Measurements from ENCODE around the gene ARSG.

The ARSG gene

GRCh38 chr17:68289473-68289872 lies 1.8 kb upstream of the ARSG start:
- no peak overlapping the region for H3K4me3 ChIP-seq (replicated peaks; ENCODE audit: low read depth, low read length)
- no peak for DNase-seq (ENCODE audit: extremely low read depth, low read depth)
- no peak for TF ChIP-seq CTCF (IDR thresholded peaks at IDR 0.05; ENCODE audit: low read depth, low read length, missing control alignments)

- peak overlapping the region; percentile 58 for H3K4me3 ChIP-seq (replicated peaks; ENCODE audit: low read depth, low read length)
Measured at GRCh38 chr17:68289936-68290267, 1.4 kb upstream of the ARSG start.

GRCh38 chr17:68290268-68290954 lies 884 bp upstream of the ARSG start:
- no peak for DNase-seq (ENCODE audit: extremely low read depth, low read depth)
- no peak for TF ChIP-seq CTCF (IDR thresholded peaks at IDR 0.05; ENCODE audit: low read depth, low read length, missing control alignments)
- peak overlapping the region; percentile 58 for H3K4me3 ChIP-seq (replicated peaks; ENCODE audit: low read depth, low read length)

More at GRCh38 chr17:68289936-68290267, 1.4 kb upstream of the ARSG start:
- no peak for DNase-seq (ENCODE audit: extremely low read depth, low read depth)
- TF ChIP-seq CTCF (IDR thresholded peaks at IDR 0.05; ENCODE audit: low read depth, low read length, missing control alignments) = no peak

GRCh38 chr17:68291836-68292688 lies 767 bp downstream of the ARSG start:
- peak overlapping the region; percentile 58 for H3K4me3 ChIP-seq (replicated peaks; ENCODE audit: low read depth, low read length)
- DNase-seq (ENCODE audit: extremely low read depth, low read depth) = no peak
- peak; percentile 9 for TF ChIP-seq CTCF (IDR thresholded peaks at IDR 0.05; ENCODE audit: low read depth, low read length, missing control alignments)

- DNase-seq (ENCODE audit: extremely low read depth, low read depth) = no peak
- H3K4me3 ChIP-seq (replicated peaks; ENCODE audit: low read depth, low read length) = peak overlapping the region; percentile 58
- no peak for TF ChIP-seq CTCF (IDR thresholded peaks at IDR 0.05; ENCODE audit: low read depth, low read length, missing control alignments)
Measured at GRCh38 chr17:68292689-68293040, 1.4 kb downstream of the ARSG start.

GRCh38 chr17:68293490-68294195 lies 2.3 kb downstream of the ARSG start:
- H3K4me3 ChIP-seq (replicated peaks; ENCODE audit: low read depth, low read length) = no peak overlapping the region
- TF ChIP-seq CTCF (IDR thresholded peaks at IDR 0.05; ENCODE audit: low read depth, low read length, missing control alignments) = no peak
- no peak for DNase-seq (ENCODE audit: extremely low read depth, low read depth)

Data from HFF-Myc (cell line).